Measurements from ENCODE around the gene PNPO.

The PNPO gene

GRCh38 chr17:47964856-47965255, 23.5 kb downstream of the PNPO start:
- Histone ChIP-seq H3K4me3 (ENCODE audit: low read depth, low read length) (no peak overlapping the region), H3K36me3 (ENCODE audit: control insufficient read depth, insufficient read depth, low read length) (no peaks in the 10 kb centered on the region), H3K27me3 (ENCODE audit: control insufficient read depth, insufficient read depth, low read length) (peaks cover 4% of the 10 kb centered on the region; the same call in 1 of the 2 replicates), H3K9me3 (ENCODE audit: control insufficient read depth, insufficient read depth, low read length) (no peaks in the 10 kb centered on the region), H3K9ac (ENCODE audit: low read depth, low read length) (no peak overlapping the region), H3K27ac (ENCODE audit: low read depth, low read length) (no peak overlapping the region), H3K4me1 (ENCODE audit: control insufficient read depth, insufficient read depth, low read length) (no peaks in the 10 kb centered on the region)

DNA sequence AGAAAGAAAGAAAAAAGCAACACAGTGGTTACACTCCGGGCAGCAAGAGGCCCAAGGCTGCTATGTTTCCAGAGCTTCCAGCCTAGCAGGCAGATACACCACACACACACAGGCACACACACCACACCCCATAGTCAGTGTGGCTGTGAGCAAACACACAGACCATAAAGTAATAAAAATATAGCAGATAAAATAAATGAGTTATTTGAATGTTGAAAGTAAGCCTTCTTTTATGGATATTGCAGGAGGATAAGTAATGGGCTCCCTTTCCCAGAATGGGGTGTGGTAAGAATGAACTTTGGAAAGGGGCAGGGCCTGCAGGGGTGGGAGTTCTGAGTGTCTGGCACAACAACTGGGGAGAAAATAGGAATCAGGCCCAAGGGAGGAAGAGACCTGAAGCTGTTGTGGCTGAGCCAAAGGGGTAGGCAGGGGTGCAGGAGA, 24.7 kb downstream of the PNPO start:
- Histone ChIP-seq H3K9ac (ENCODE audit: low read depth, low read length) (no peak overlapping the region), H3K27me3 (ENCODE audit: control insufficient read depth, insufficient read depth, low read length) (peaks cover 8% of the 10 kb centered on the region; the same call in 1 of the 2 replicates), H3K9me3 (ENCODE audit: control insufficient read depth, insufficient read depth, low read length) (no peaks in the 10 kb centered on the region), H3K4me3 (ENCODE audit: low read depth, low read length) (no peak overlapping the region), H3K36me3 (ENCODE audit: control insufficient read depth, insufficient read depth, low read length) (no peaks in the 10 kb centered on the region), H3K4me1 (ENCODE audit: control insufficient read depth, insufficient read depth, low read length) (peaks cover 4% of the 10 kb centered on the region; the same call in 1 of the 2 replicates), H3K27ac (ENCODE audit: low read depth, low read length) (no peak overlapping the region)

- Histone ChIP-seq H3K9me3 (ENCODE audit: control insufficient read depth, insufficient read depth, low read length) (no peaks in the 10 kb centered on the region), H3K36me3 (ENCODE audit: control insufficient read depth, insufficient read depth, low read length) (no peaks in the 10 kb centered on the region), H3K27me3 (ENCODE audit: control insufficient read depth, insufficient read depth, low read length) (peaks cover 8% of the 10 kb centered on the region; the same call in 1 of the 2 replicates), H3K4me3 (ENCODE audit: low read depth, low read length) (no peak overlapping the region), H3K9ac (ENCODE audit: low read depth, low read length) (no peak overlapping the region), H3K4me1 (ENCODE audit: control insufficient read depth, insufficient read depth, low read length) (peaks cover 6% of the 10 kb centered on the region; the same call in 1 of the 2 replicates), H3K27ac (ENCODE audit: low read depth, low read length) (no peak overlapping the region)
These were observed 26.4 kb downstream of the PNPO start for GRCh38 chr17:47967607-47968252.

- H3K9me3 ChIP-seq (ENCODE audit: control insufficient read depth, insufficient read depth, low read length), result no peaks in the 10 kb centered on the region
- no peak overlapping the region for H3K9ac ChIP-seq (ENCODE audit: low read depth, low read length)
- peaks cover 7% of the 10 kb centered on the region for H3K36me3 ChIP-seq (ENCODE audit: control insufficient read depth, insufficient read depth, low read length)
- peaks cover 8% of the 10 kb centered on the region; the same call in 1 of the 2 replicates for H3K27me3 ChIP-seq (ENCODE audit: control insufficient read depth, insufficient read depth, low read length)
- peaks cover 6% of the 10 kb centered on the region; the same call in 1 of the 2 replicates for H3K4me1 ChIP-seq (ENCODE audit: control insufficient read depth, insufficient read depth, low read length)
- H3K4me3 ChIP-seq (ENCODE audit: low read depth, low read length), result no peak overlapping the region
- H3K27ac ChIP-seq (ENCODE audit: low read depth, low read length), result no peak overlapping the region
These were observed 27.5 kb downstream of the PNPO start for GRCh38 chr17:47968836-47969235.

- Histone ChIP-seq H3K4me3 (ENCODE audit: low read depth, low read length) (peak overlapping the region; percentile 48), H3K27ac (ENCODE audit: low read depth, low read length) (no peak overlapping the region), H3K36me3 (ENCODE audit: control insufficient read depth, insufficient read depth, low read length) (peaks cover 19% of the 10 kb centered on the region), H3K27me3 (ENCODE audit: control insufficient read depth, insufficient read depth, low read length) (peaks cover 8% of the 10 kb centered on the region; the same call in 1 of the 2 replicates), H3K9ac (ENCODE audit: low read depth, low read length) (no peak overlapping the region), H3K9me3 (ENCODE audit: control insufficient read depth, insufficient read depth, low read length) (no peaks in the 10 kb centered on the region), H3K4me1 (ENCODE audit: control insufficient read depth, insufficient read depth, low read length) (peaks cover 6% of the 10 kb centered on the region; the same call in 1 of the 2 replicates)
These were observed 28.8 kb downstream of the PNPO start for GRCh38 chr17:47969930-47970724.

GRCh38 chr17:47970725-47971499, 29.5 kb downstream of the PNPO start, which contains the start of gene CDK5RAP3:
Gene CDK5RAP3, plus strand, starts transcription at chr17:47971113. Its CDS starts 34 bp downstream, at chr17:47971147.
- peaks cover 8% of the 10 kb centered on the region; the same call in 1 of the 2 replicates for H3K27me3 ChIP-seq (ENCODE audit: control insufficient read depth, insufficient read depth, low read length)
- peak within 1 kb of the TSS; percentile 81 for H3K27ac ChIP-seq (ENCODE audit: low read depth, low read length)
- H3K9ac ChIP-seq (ENCODE audit: low read depth, low read length), result peak within 1 kb of the TSS; percentile 76; the same call in 1 of the 2 replicates
- H3K4me3 ChIP-seq (ENCODE audit: low read depth, low read length), result peak within 1 kb of the TSS; percentile 86
- H3K9me3 ChIP-seq (ENCODE audit: control insufficient read depth, insufficient read depth, low read length), result no peaks in the 10 kb centered on the region
- H3K4me1 ChIP-seq (ENCODE audit: control insufficient read depth, insufficient read depth, low read length), result peaks cover 6% of the 10 kb centered on the region; the same call in 1 of the 2 replicates
- H3K36me3 ChIP-seq (ENCODE audit: control insufficient read depth, insufficient read depth, low read length), result peaks cover 26% of the 10 kb centered on the region

GRCh38 chr17:47973541-47973940, 32.2 kb downstream of the PNPO start:
- Histone ChIP-seq H3K27ac (ENCODE audit: low read depth, low read length) (no peak overlapping the region), H3K9ac (ENCODE audit: low read depth, low read length) (no peak overlapping the region), H3K4me1 (ENCODE audit: control insufficient read depth, insufficient read depth, low read length) (peaks cover 6% of the 10 kb centered on the region; the same call in 1 of the 2 replicates), H3K4me3 (ENCODE audit: low read depth, low read length) (no peak overlapping the region), H3K36me3 (ENCODE audit: control insufficient read depth, insufficient read depth, low read length) (peaks cover 39% of the 10 kb centered on the region), H3K9me3 (ENCODE audit: control insufficient read depth, insufficient read depth, low read length) (no peaks in the 10 kb centered on the region), H3K27me3 (ENCODE audit: control insufficient read depth, insufficient read depth, low read length) (peaks cover 8% of the 10 kb centered on the region; the same call in 1 of the 2 replicates)

DNA sequence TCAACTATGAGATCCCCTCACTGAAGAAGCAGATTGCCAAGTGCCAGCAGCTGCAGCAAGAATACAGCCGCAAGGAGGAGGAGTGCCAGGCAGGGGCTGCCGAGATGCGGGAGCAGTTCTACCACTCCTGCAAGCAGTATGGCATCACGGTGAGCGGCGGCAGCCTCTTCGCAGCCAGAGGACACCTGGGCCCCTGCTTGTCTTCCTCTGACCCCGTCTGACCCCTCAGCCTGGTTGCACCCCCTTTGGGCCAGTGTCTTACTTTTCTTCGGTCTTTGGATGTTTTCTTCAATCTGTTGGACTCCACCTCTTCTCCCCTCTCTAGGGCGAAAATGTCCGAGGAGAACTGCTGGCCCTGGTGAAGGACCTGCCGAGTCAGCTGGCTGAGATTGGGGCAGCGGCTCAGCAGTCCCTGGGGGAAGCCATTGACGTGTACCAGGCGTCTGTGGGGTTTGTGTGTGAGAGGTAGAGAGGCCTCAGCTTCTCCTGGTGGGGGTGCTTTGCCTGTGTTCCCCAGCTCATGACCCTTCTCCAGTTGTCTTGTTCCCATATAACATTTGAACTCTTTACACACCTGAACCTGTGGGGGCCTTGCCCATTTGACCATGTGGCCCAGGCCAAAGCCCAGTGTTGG, 33.9 kb downstream of the PNPO start:
- Histone ChIP-seq H3K27ac (ENCODE audit: low read depth, low read length) (no peak overlapping the region), H3K9me3 (ENCODE audit: control insufficient read depth, insufficient read depth, low read length) (no peaks in the 10 kb centered on the region), H3K9ac (ENCODE audit: low read depth, low read length) (no peak overlapping the region), H3K36me3 (ENCODE audit: control insufficient read depth, insufficient read depth, low read length) (peaks cover 56% of the 10 kb centered on the region), H3K27me3 (ENCODE audit: control insufficient read depth, insufficient read depth, low read length) (0 out of 2 replicates have a peak, but pooled peaks cover under 1% of the 10 kb centered on the region), H3K4me1 (ENCODE audit: control insufficient read depth, insufficient read depth, low read length) (peaks cover 5% of the 10 kb centered on the region; the same call in 1 of the 2 replicates), H3K4me3 (ENCODE audit: low read depth, low read length) (no peak overlapping the region)

GRCh38 chr17:47975823-47976205, 34.4 kb downstream of the PNPO start:
- H3K27ac ChIP-seq (ENCODE audit: low read depth, low read length), result no peak overlapping the region

GRCh38 chr17:47978324-47978723, 37.0 kb downstream of the PNPO start:
- no peak overlapping the region for H3K9ac ChIP-seq (ENCODE audit: low read depth, low read length)
- no peak overlapping the region for H3K27ac ChIP-seq (ENCODE audit: low read depth, low read length)
- no peaks in the 10 kb centered on the region for H3K27me3 ChIP-seq (ENCODE audit: control insufficient read depth, insufficient read depth, low read length)
- no peaks in the 10 kb centered on the region for H3K9me3 ChIP-seq (ENCODE audit: control insufficient read depth, insufficient read depth, low read length)
- no peak overlapping the region for H3K4me3 ChIP-seq (ENCODE audit: low read depth, low read length)
- H3K36me3 ChIP-seq (ENCODE audit: control insufficient read depth, insufficient read depth, low read length), result peaks cover 84% of the 10 kb centered on the region
- H3K4me1 ChIP-seq (ENCODE audit: control insufficient read depth, insufficient read depth, low read length), result no peaks in the 10 kb centered on the region

More at GRCh38 chr17:47975823-47976205, 34.4 kb downstream of the PNPO start:
- H3K27me3 ChIP-seq (ENCODE audit: control insufficient read depth, insufficient read depth, low read length), result no peaks in the 10 kb centered on the region
- no peak overlapping the region for H3K9ac ChIP-seq (ENCODE audit: low read depth, low read length)
- H3K4me3 ChIP-seq (ENCODE audit: low read depth, low read length), result no peak overlapping the region
- H3K36me3 ChIP-seq (ENCODE audit: control insufficient read depth, insufficient read depth, low read length), result peaks cover 60% of the 10 kb centered on the region
- H3K4me1 ChIP-seq (ENCODE audit: control insufficient read depth, insufficient read depth, low read length), result peaks cover 3% of the 10 kb centered on the region; the same call in 1 of the 2 replicates
- H3K9me3 ChIP-seq (ENCODE audit: control insufficient read depth, insufficient read depth, low read length), result no peaks in the 10 kb centered on the region

All from HUES48 (cell line).